H1 (cell line): ENCODE measurements around the gene C2orf72. TPM values are rescaled to one million over a fixed set of nuclear protein-coding genes. Genes with fewer than 3 reads are reported as not detected.

Experiments used
- CTCF ChIA-PET: fragments of 300-600 bp; sonication (Branson Sonifier 250); formaldehyde crosslinking; loops from one replicate; lab custom pipeline; 2021; ENCODE audit not compliant: partially characterized antibody; lab: Charles Lee
- POLR2A ChIA-PET: fragments of 300-600 bp; sonication (Branson Sonifier 250); formaldehyde crosslinking; loops from one replicate; lab custom pipeline; 2021; ENCODE audit warnings: inconsistent platforms; ENCODE audit not compliant: partially characterized antibody; lab: Charles Lee
- DNase-seq, 2 experiments: peaks; one replicate each; pipeline versions ENCODE4 v3.0.0 to v3.0.0-alpha.2; 2010 to 2022; ENCODE audit warnings: low spot score in 2 of 2, low read depth in 1 of 2, mixed read lengths in 1 of 2
- FAIRE-seq: peaks from 2 replicates; lab custom pipeline; 2011; peaks lifted over from hg19 to GRCh38; lab: Jason Lieb, UNC
- H2AFZ ChIP-seq: 2 replicates; pipeline ENCODE4 v1.8.1; 2012; ENCODE audit warnings: low read length, inconsistent platforms
- H2AK5ac ChIP-seq: 2 replicates; pipeline ENCODE4 v1.6.1; 2013; ENCODE audit warnings: low read depth, low read length
- H2BK120ac ChIP-seq: replicated peaks from 2 replicates; pipeline ENCODE3; 2013; ENCODE audit warnings: low read depth, low read length, inconsistent platforms
- H2BK12ac ChIP-seq: 2 replicates; pipeline ENCODE4 v1.6.1; 2013; ENCODE audit warnings: low read depth, low read length
- H2BK15ac ChIP-seq: 2 replicates; pipeline ENCODE4 v1.6.1; 2013; ENCODE audit warnings: low read length
- H2BK20ac ChIP-seq: 2 replicates; pipeline ENCODE4 v1.6.1; 2013; ENCODE audit warnings: low read length
- H2BK5ac ChIP-seq: 2 replicates; pipeline ENCODE4 v1.6.1; 2013; ENCODE audit warnings: low read depth, low read length
- H3K14ac ChIP-seq: 2 replicates; pipeline ENCODE4 v1.6.1; 2013; ENCODE audit warnings: inconsistent platforms; ENCODE audit not compliant: insufficient read length
- H3K18ac ChIP-seq: 2 replicates; pipeline ENCODE4 v1.6.1; 2013; ENCODE audit warnings: low read length; ENCODE audit errors: extremely low read depth
- H3K23ac ChIP-seq: 2 replicates; pipeline ENCODE4 v1.6.1; 2013; ENCODE audit warnings: inconsistent platforms; ENCODE audit not compliant: insufficient read length
- H3K23me2 ChIP-seq: 2 replicates; pipeline ENCODE4 v1.6.1; 2013; ENCODE audit warnings: low read depth, low read length
- H3K27ac ChIP-seq: 2 replicates; pipeline ENCODE4 v1.6.1; 2011; ENCODE audit warnings: low read depth, low read length, inconsistent platforms
- H3K27me3 ChIP-seq, 4 experiments: replicated peaks in 1 of 4; 1 replicate in 1 of 4; 2 replicates in 3 of 4; pipeline versions ENCODE4 v1.6.1 to v1.8.1; 2011 to 2013; ENCODE audit warnings: low read length in 3 of 4, mild to moderate bottlenecking in 3 of 4, inconsistent platforms in 2 of 4, mixed read lengths in 2 of 4, moderate library complexity in 1 of 4; ENCODE audit not compliant: control insufficient read depth in 3 of 4, insufficient read depth in 3 of 4; ENCODE audit errors: extremely low read depth in 1 of 4
- H3K36me3 ChIP-seq, 4 experiments: 2 replicates each; pipeline versions ENCODE4 v1.6.1 to v1.8.1; 2011 to 2013; ENCODE audit warnings: mild to moderate bottlenecking in 4 of 4, low read length in 3 of 4, moderate library complexity in 2 of 4, control low read depth in 1 of 4, inconsistent platforms in 1 of 4; ENCODE audit not compliant: insufficient read depth in 4 of 4, control insufficient read depth in 2 of 4
- H3K4ac ChIP-seq: replicated peaks from 2 replicates; pipeline ENCODE3; 2013; ENCODE audit warnings: low read length, low read depth, mixed read lengths, inconsistent platforms; ENCODE audit not compliant: insufficient read length
- H3K4me1 ChIP-seq, 4 experiments: replicated peaks in 1 of 4; 1 replicate in 1 of 4; 2 replicates in 3 of 4; pipeline versions ENCODE4 v1.6.1 to v1.8.1; 2011 to 2013; ENCODE audit warnings: low read length in 3 of 4, inconsistent platforms in 2 of 4, mixed read lengths in 1 of 4; ENCODE audit not compliant: insufficient read depth in 4 of 4, control insufficient read depth in 3 of 4
- H3K4me2 ChIP-seq, 2 experiments: 2 replicates each; pipeline versions ENCODE4 v1.6.1 to v1.8.1; 2011 to 2013; ENCODE audit warnings: low read depth in 2 of 2, low read length in 2 of 2, control low read depth in 1 of 2, inconsistent platforms in 1 of 2, mild to moderate bottlenecking in 1 of 2; ENCODE audit not compliant: insufficient read depth in 1 of 2
- H3K4me3 ChIP-seq, 4 experiments: fragments of 200-600, 300-600 bp in 1 of 4; sonication (generic), shearing (Covaris generic), sonication (Bioruptor Twin) in 1 of 4; 2 replicates each; pipeline versions ENCODE4 v1.5.1 to v1.8.1; 2011 to 2016; ENCODE audit warnings: low read length in 4 of 4, low read depth in 3 of 4, control low read depth in 2 of 4, inconsistent platforms in 2 of 4, mild to moderate bottlenecking in 2 of 4, mixed read lengths in 1 of 4, moderate library complexity in 1 of 4; ENCODE audit not compliant: insufficient read depth in 2 of 4; ENCODE audit errors: extremely low read depth in 1 of 4
- H3K56ac ChIP-seq: replicated peaks from 2 replicates; pipeline ENCODE3; 2013; ENCODE audit warnings: low read depth, mild to moderate bottlenecking, mixed read lengths, low read length, inconsistent platforms; ENCODE audit not compliant: insufficient read length
- H3K79me1 ChIP-seq: 2 replicates; pipeline ENCODE4 v1.6.1; 2013; ENCODE audit warnings: low read depth, low read length, control low read depth
- H3K79me2 ChIP-seq, 2 experiments: 2 replicates each; pipeline versions ENCODE4 v1.6.1 to v1.8.1; 2012 to 2013; ENCODE audit warnings: low read length in 2 of 2, mild to moderate bottlenecking in 2 of 2, inconsistent platforms in 1 of 2; ENCODE audit not compliant: insufficient read depth in 2 of 2, control insufficient read depth in 1 of 2
- H3K9ac ChIP-seq, 4 experiments: replicated peaks in 1 of 4; 1 replicate in 1 of 4; 2 replicates in 3 of 4; pipeline versions ENCODE4 v1.6.1 to v1.8.1; 2011 to 2013; ENCODE audit warnings: low read depth in 3 of 4, low read length in 3 of 4, control low read depth in 2 of 4, mild to moderate bottlenecking in 2 of 4, moderate library complexity in 2 of 4, inconsistent platforms in 1 of 4; ENCODE audit errors: extremely low read depth in 1 of 4
- H3K9me3 ChIP-seq, 2 experiments: 2 replicates each; pipeline versions ENCODE4 v1.6.1 to v1.8.1; 2012 to 2013; ENCODE audit warnings: mild to moderate bottlenecking in 2 of 2, moderate library complexity in 2 of 2, control low read depth in 1 of 2, inconsistent platforms in 1 of 2, low read depth in 1 of 2, low read length in 1 of 2, mixed read lengths in 1 of 2; ENCODE audit not compliant: insufficient read depth in 2 of 2
- H4K20me1 ChIP-seq, 2 experiments: replicated peaks in 1 of 2; 2 replicates each; pipeline versions ENCODE3 to v1.8.1; 2011 to 2013; ENCODE audit warnings: inconsistent platforms in 2 of 2, low read length in 2 of 2, mild to moderate bottlenecking in 1 of 2; ENCODE audit not compliant: insufficient read depth in 2 of 2, control insufficient read depth in 1 of 2
- H4K5ac ChIP-seq: 2 replicates; pipeline ENCODE4 v1.6.1; 2013; ENCODE audit warnings: low read length, low read depth, mixed read lengths, inconsistent platforms; ENCODE audit not compliant: insufficient read length
- H4K8ac ChIP-seq: 2 replicates; pipeline ENCODE4 v1.8.0; 2013; ENCODE audit warnings: mild to moderate bottlenecking, moderate library complexity, low read length, inconsistent platforms; ENCODE audit not compliant: insufficient read depth; ENCODE audit errors: extremely low read depth
- H4K91ac ChIP-seq: replicated peaks from 2 replicates; pipeline ENCODE3; 2013; ENCODE audit warnings: low read length, mixed read lengths, inconsistent platforms; ENCODE audit not compliant: insufficient read length
- BACH1 ChIP-seq: IDR thresholded peaks from 2 replicates; pipeline ENCODE4 v1.6.1; 2012; ENCODE audit warnings: low read length, improper control_type of control experiment
- CHD2 ChIP-seq: IDR thresholded peaks from 2 replicates; pipeline ENCODE4 v1.6.1; 2012; ENCODE audit warnings: low read length, improper control_type of control experiment
- EP300 ChIP-seq, 2 experiments: IDR thresholded peaks; 1 replicate in 1 of 2; 2 replicates in 1 of 2; pipeline ENCODE4 v1.6.1; 2011 to 2012; ENCODE audit warnings: low read depth in 2 of 2, low read length in 2 of 2, mild to moderate bottlenecking in 2 of 2, borderline replicate concordance in 1 of 2, inconsistent platforms in 1 of 2, moderate library complexity in 1 of 2
- FOSL1 ChIP-seq: IDR thresholded peaks from 2 replicates; pipeline ENCODE4 v1.6.1; 2011; ENCODE audit warnings: mild to moderate bottlenecking, low read depth, low read length, moderate library complexity; ENCODE audit not compliant: insufficient read depth
- HDAC2 ChIP-seq, 2 experiments: fragments of 300-600 bp in 1 of 2; sonication (generic) in 1 of 2; IDR thresholded peaks; 2 replicates each; pipeline ENCODE4 v1.6.1; 2011 to 2012; ENCODE audit warnings: low read depth in 2 of 2, low read length in 2 of 2, mild to moderate bottlenecking in 2 of 2, moderate library complexity in 2 of 2, borderline replicate concordance in 1 of 2, inconsistent platforms in 1 of 2
- JUN ChIP-seq: IDR thresholded peaks from 2 replicates; pipeline ENCODE4 v1.6.1; 2011; ENCODE audit warnings: low read depth, mild to moderate bottlenecking, improper control_type of control experiment, low read length
- POU5F1 ChIP-seq: IDR thresholded peaks from 2 replicates; pipeline ENCODE4 v1.6.1; 2011; ENCODE audit warnings: low read depth, mild to moderate bottlenecking, low read length, moderate library complexity
- SIX5 ChIP-seq: IDR thresholded peaks from 2 replicates; pipeline ENCODE4 v1.6.1; 2011; ENCODE audit warnings: mild to moderate bottlenecking, low read depth, low read length
- TBP ChIP-seq: IDR thresholded peaks from 2 replicates; pipeline ENCODE4 v1.6.1; 2011; ENCODE audit warnings: low read depth, low read length, improper control_type of control experiment
- ZNF274 ChIP-seq: IDR thresholded peaks from 2 replicates; pipeline ENCODE4 v1.7.0; 2012; ENCODE audit warnings: low read length, borderline replicate concordance; ENCODE audit errors: extremely low read depth
- WGBS, 2 experiments: shearing (Covaris generic) in 1 of 2; methylation state at CpG; one replicate each; pipeline versions ENCODE4 v1.1.6 to v1.1.7; 2013 to 2015; ENCODE audit warnings: low lambda C conversion rate in 2 of 2, mixed read lengths in 2 of 2, inconsistent platforms in 1 of 2, low coverage in 1 of 2, missing lambda C conversion rate in 1 of 2; ENCODE audit not compliant: insufficient replicate concordance in 2 of 2, insufficient coverage in 1 of 2, insufficient read length in 1 of 2; ENCODE audit errors: extremely low coverage in 1 of 2, missing lambda C conversion rate in 1 of 2; 5-methylcytosine and 5-hydroxymethylcytosine counted together
- polyA plus RNA-seq, 7 experiments: library from polyadenylated mRNA; depleted of rRNA in 3 of 7; stranded (reverse) in 5 of 7; unstranded in 2 of 7; fragments of >200 nt in 5 of 7; fragments of 200-250 nt in 2 of 7; gene quantifications; 1 replicate in 5 of 7; 2 replicates in 1 of 7; 4 replicates in 1 of 7; pipeline versions ENCODE4 v1.2.1 to v1.2.3, GENCODE V29; 2011 to 2013; ENCODE audit warnings: missing spikeins in 2 of 7, mixed read lengths in 2 of 7
- total RNA-seq: library from RNA; stranded (reverse); fragmentation: NEBNext Ultra II Directional; extraction: Animal tissue kit (Norgen Biotek cat#: 25700); gene quantifications from 2 replicates; pipeline ENCODE4 v1.2.1, GENCODE V29; 2021

C2orf72 gene
- total and polyA plus RNA-seq, 2 of the 8 experiments (the other 6 are each of a cell fraction or from before 2014, with no cell fraction given): 1.1 to 1.7 TPM

DNA sequence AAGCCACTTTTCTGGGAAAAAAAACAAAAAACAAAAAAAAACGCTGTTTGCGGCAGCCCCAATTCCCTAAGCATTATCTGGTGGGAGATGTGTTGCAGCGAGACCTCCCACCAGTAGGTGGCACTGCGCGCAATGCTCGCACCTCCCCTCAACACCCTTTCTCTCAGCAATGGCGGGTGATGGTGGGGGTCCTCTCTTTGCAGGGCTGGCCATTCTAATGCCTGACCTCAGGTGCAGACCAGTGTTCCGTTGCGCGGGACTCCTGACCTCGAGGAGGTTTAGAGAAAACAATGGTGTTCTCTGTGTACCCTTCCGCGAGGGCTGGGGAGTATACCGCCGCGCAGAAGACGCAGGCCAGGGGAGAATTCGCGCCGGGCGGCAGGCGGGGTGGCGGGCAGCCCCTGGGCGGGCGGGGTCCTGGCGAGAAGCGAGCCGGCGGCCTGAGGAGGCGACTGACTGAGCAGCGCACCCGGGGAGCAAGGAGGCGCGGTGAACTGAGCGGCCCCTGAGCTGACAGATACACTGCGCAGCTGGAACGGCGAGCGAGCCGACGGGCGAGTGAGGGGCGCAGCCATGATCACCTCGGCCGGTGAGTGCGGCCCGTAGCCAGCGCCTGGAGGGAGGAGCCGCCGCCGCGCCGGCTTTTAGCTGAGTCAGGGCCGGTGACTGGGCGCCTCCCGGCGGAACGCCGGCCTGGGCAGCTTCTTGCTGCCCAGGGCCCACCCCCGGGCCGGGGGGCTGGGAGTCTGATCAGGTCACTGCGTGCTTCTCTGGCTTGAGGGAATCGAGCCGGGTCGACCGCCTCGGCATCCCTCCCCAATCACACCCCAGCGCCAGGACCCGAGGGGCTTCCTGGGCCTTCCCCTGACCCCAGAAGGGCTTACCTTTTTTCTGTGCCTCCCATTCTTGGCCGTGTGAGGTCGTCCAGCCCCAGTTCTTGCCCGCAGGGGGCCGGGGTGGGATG is 19.4 kb downstream of the C2orf72 start, which contains the start of gene PSMD1:
Gene PSMD1, plus strand, starts transcription at position 415 of the 964 bp plus-strand sequence. Its CDS starts 159 bp downstream, at position 574.
- H3K27ac ChIP-seq: peak within 1 kb of the TSS; percentile 99
- H2BK15ac ChIP-seq: no peak within 1 kb of the TSS
- peak within 1 kb of the TSS; percentile 99 for H4K5ac ChIP-seq
- peak within 1 kb of the TSS; percentile 100 for H4K8ac ChIP-seq
- peak within 1 kb of the TSS; percentile 99 for H2AFZ ChIP-seq
- H4K91ac ChIP-seq: peak within 1 kb of the TSS; percentile 98
- no peaks in the 10 kb centered on the region; the same call in 1 of the 2 replicates for H3K79me1 ChIP-seq
- FAIRE-seq (peak; percentile 77), DNase-seq (peak; percentile 81 to 98)
- H3K36me3 ChIP-seq: peaks cover 0 to 6% (median 3%) of the 10 kb centered on the region in 4 experiments; a peak in 3 of 8 replicates
- H2BK120ac ChIP-seq: no peak within 1 kb of the TSS
- H3K9me3 ChIP-seq: no peaks in the 10 kb centered on the region
- ChIA-PET CTCF (interaction anchor here (0.8 to 1.7 kb wide), 14 partner anchors 8 to 232 kb away, joined by 3 to 5 read pairs (median 4); partner anchors contain the start of gene GPR55), POLR2A (interaction anchor here (0.6 to 1.1 kb wide), 4 partner anchors 27 to 408 kb away, joined by 3 to 4 read pairs (median 4); partner anchors contain the start of gene NCL)
- no peak within 1 kb of the TSS for H3K23ac ChIP-seq
- H3K27me3 ChIP-seq: peaks cover 0 to 23% (median 16%) of the 10 kb centered on the region in 4 experiments; a peak in 6 of 7 replicates
- H4K20me1 ChIP-seq: peaks cover 2 to 10% of the 10 kb centered on the region in 2 experiments
- H2BK20ac ChIP-seq: 0 out of 2 replicates have a peak within 1 kb of the TSS, but pooled peaks have one; percentile 72
- peaks cover 26 to 47% of the 10 kb centered on the region in 2 experiments for H3K79me2 ChIP-seq
- no peak within 1 kb of the TSS for H2AK5ac ChIP-seq
- H3K4me1 ChIP-seq: peaks cover 3 to 12% (median 5%) of the 10 kb centered on the region in 4 experiments
- H2BK5ac ChIP-seq: peak within 1 kb of the TSS; percentile 100
- peak within 1 kb of the TSS; percentile 81 to 99 (median 96) for H3K4me3 ChIP-seq
- WGBS, 2 experiments: 2% methylated on average over 56 of the region's 73 CpGs; no CpG with 5 or more reads in 1 of the 2 experiments
- H3K23me2 ChIP-seq: peaks cover 14% of the 10 kb centered on the region
- H2BK12ac ChIP-seq: peak within 1 kb of the TSS; percentile 99
- peak within 1 kb of the TSS; percentile 96 to 99 (median 98) for H3K9ac ChIP-seq
- peak within 1 kb of the TSS; percentile 95; the same call in 1 of the 2 replicates for H3K18ac ChIP-seq
- H3K14ac ChIP-seq: no peak within 1 kb of the TSS
- peak within 1 kb of the TSS; percentile 88 for H3K56ac ChIP-seq
- H3K4ac ChIP-seq: peak within 1 kb of the TSS; percentile 92
- H3K4me2 ChIP-seq: peak within 1 kb of the TSS; percentile 83 to 91
- TF ChIP-seq BACH1: peak; percentile 81
- peak in 1 of 2 experiments; percentile 31; a peak in 1 of 4 replicates for TF ChIP-seq HDAC2 (IDR thresholded peaks at IDR 0.05; ENCODE audit: borderline replicate concordance in 1 of 2, low read depth in 2 of 2, low read length in 2 of 2)
- no peak for TF ChIP-seq FOSL1
- TF ChIP-seq JUN: no peak
- no peak for TF ChIP-seq POU5F1
- no peak; the same call in none of the 2 replicates for TF ChIP-seq TBP
- no peak for TF ChIP-seq SIX5
- TF ChIP-seq EP300 (IDR thresholded peaks at IDR 0.05; ENCODE audit: borderline replicate concordance in 1 of 2, low read depth in 2 of 2, low read length in 2 of 2): no peak
- TF ChIP-seq ZNF274: no peak
- TF ChIP-seq CHD2: no peak
